PC-3 (cell line): ENCODE data around the gene TSEN2.

ENCODE experiments used
- CTCF ChIP-seq: fragments of 300-600 bp; sonication (generic); conservative IDR thresholded peaks from 2 replicates; pipeline ENCODE4 v1.5.1; 2017; ENCODE audit warnings: antibody characterized with exemption, low read depth, mild to moderate bottlenecking, low read length
- EZH2 ChIP-seq: fragments of 300-600 bp; sonication (generic); IDR thresholded peaks from one replicate; pipeline ENCODE4 v1.6.1; 2017; ENCODE audit warnings: antibody characterized with exemption, mild to moderate bottlenecking, low read length; ENCODE audit not compliant: unreplicated experiment
- EZH2phosphoT487 ChIP-seq: fragments of 300-600 bp; sonication (generic); IDR thresholded peaks from 2 replicates; pipeline ENCODE4 v1.6.1; 2018; ENCODE audit warnings: mild to moderate bottlenecking, antibody characterized with exemption, low read length, borderline replicate concordance

GRCh38 chr3:12484198-12484982 is at the start of gene TSEN2:
- TF ChIP-seq CTCF = no peak
- no peak for TF ChIP-seq EZH2
- TF ChIP-seq EZH2phosphoT487 = no peak
